MM.1S (cell line): ENCODE results near the gene ATAD5.
"Not testable (repeated sequence)": the region's sequence is repeated elsewhere in the genome, so short reads cannot be mapped to it uniquely, and the experiment has no call there.

Experiments used
- DNase-seq: peaks from one replicate; pipeline ENCODE4 v3.0.0-alpha.2; 2015
- H2AFZ ChIP-seq: fragments of 300-600 bp; sonication (generic); 2 replicates; pipeline ENCODE4 v1.6.0; 2016; ENCODE audit warnings: antibody characterized with exemption, low read length
- H3F3A ChIP-seq: fragments of 300-600 bp; sonication (generic); 2 replicates; pipeline ENCODE4 v1.6.1; 2016; ENCODE audit warnings: mild to moderate bottlenecking, antibody characterized with exemption, low read length, moderate library complexity, mixed read lengths; ENCODE audit not compliant: insufficient read depth
- H3K27ac ChIP-seq: fragments of 300-600 bp; sonication (generic); 2 replicates; pipeline ENCODE4 v1.5.1; 2016; ENCODE audit warnings: mild to moderate bottlenecking, low read length
- H3K27me3 ChIP-seq: fragments of 300-600 bp; sonication (generic); replicated peaks from 2 replicates; pipeline ENCODE4 v1.6.0; 2016; ENCODE audit warnings: low read length; ENCODE audit not compliant: insufficient read depth
- H3K36me3 ChIP-seq: fragments of 300-600 bp; sonication (generic); replicated peaks from 2 replicates; pipeline ENCODE4 v1.6.1; 2016; ENCODE audit warnings: mild to moderate bottlenecking, low read length, mixed read lengths; ENCODE audit not compliant: insufficient read depth
- H3K4me1 ChIP-seq: fragments of 300-600 bp; sonication (generic); 2 replicates; pipeline ENCODE4 v1.6.1; 2016; ENCODE audit warnings: low read length, mixed read lengths
- H3K4me2 ChIP-seq: fragments of 300-600 bp; sonication (generic); 2 replicates; pipeline ENCODE4 v1.6.0; 2016; ENCODE audit warnings: low read depth, low read length
- H3K4me3 ChIP-seq: fragments of 300-600 bp; sonication (generic); 2 replicates; pipeline ENCODE4 v1.5.1; 2016; ENCODE audit warnings: low read length, mixed read lengths
- H3K79me2 ChIP-seq: fragments of 300-600 bp; sonication (generic); 2 replicates; pipeline ENCODE4 v1.6.1; 2016; ENCODE audit warnings: mixed run types, low read length, mixed read lengths
- H3K9ac ChIP-seq: fragments of 300-600 bp; sonication (generic); 2 replicates; pipeline ENCODE4 v1.6.1; 2016; ENCODE audit warnings: low read length, mixed read lengths
- H3K9me2 ChIP-seq: fragments of 300-600 bp; sonication (generic); replicated peaks from 2 replicates; pipeline ENCODE4 v1.6.1; 2016; ENCODE audit warnings: mild to moderate bottlenecking, low read length, mixed read lengths; ENCODE audit not compliant: insufficient read depth
- H3K9me3 ChIP-seq: fragments of 300-600 bp; sonication (generic); replicated peaks from 2 replicates; pipeline ENCODE4 v1.6.1; 2016; ENCODE audit warnings: mild to moderate bottlenecking, low read length, mixed read lengths; ENCODE audit not compliant: insufficient read depth
- H4K20me1 ChIP-seq: fragments of 300-600 bp; sonication (generic); 2 replicates; pipeline ENCODE4 v1.6.1; 2016; ENCODE audit warnings: mild to moderate bottlenecking, low read length, moderate library complexity, mixed read lengths; ENCODE audit not compliant: insufficient read depth
- EZH2 ChIP-seq: fragments of 300-600 bp; sonication (generic); optimal IDR thresholded peaks from 2 replicates; pipeline ENCODE3; 2017; ENCODE audit warnings: low read depth, mild to moderate bottlenecking, antibody characterized with exemption, low read length, mixed read lengths
- EZH2phosphoT487 ChIP-seq: fragments of 300-600 bp; sonication (generic); IDR thresholded peaks from 2 replicates; pipeline ENCODE4 v1.6.1; 2018; ENCODE audit warnings: antibody characterized with exemption, low read length
- TF ChIP-seq, protein P1 (sequence below): fragments of 300-600 bp; sonication (generic); IDR thresholded peaks from 2 replicates; pipeline ENCODE4 v1.5.1; 2016; ENCODE audit warnings: antibody characterized with exemption, low read length, mixed read lengths

ATAD5 gene

GRCh38 chr17:30908717-30909420, 77.1 kb downstream of the ATAD5 start:
- Histone ChIP-seq H4K20me1 (no peaks in the 10 kb centered on the region), H3K9me3 (no peaks in the 10 kb centered on the region), H3K4me1 (no peaks in the 10 kb centered on the region), H3K27me3 (no peaks in the 10 kb centered on the region), H3K27ac (peak overlapping the region; percentile 44; the same call in 1 of the 2 replicates), H3K9me2 (no peaks in the 10 kb centered on the region), H3K79me2 (peaks cover 27% of the 10 kb centered on the region), H3K36me3 (no peaks in the 10 kb centered on the region), H3K4me3 (no peak overlapping the region; the same call in 1 of the 2 replicates), H2AFZ (no peak overlapping the region), H3K4me2 (peak overlapping the region; percentile 30), H3K9ac (no peak overlapping the region; the same call in 1 of the 2 replicates), H3F3A (peaks cover 13% of the 10 kb centered on the region)
- TF ChIP-seq EZH2 (no peak), EZH2phosphoT487 (no peak)
- TF ChIP-seq, protein P1, sequence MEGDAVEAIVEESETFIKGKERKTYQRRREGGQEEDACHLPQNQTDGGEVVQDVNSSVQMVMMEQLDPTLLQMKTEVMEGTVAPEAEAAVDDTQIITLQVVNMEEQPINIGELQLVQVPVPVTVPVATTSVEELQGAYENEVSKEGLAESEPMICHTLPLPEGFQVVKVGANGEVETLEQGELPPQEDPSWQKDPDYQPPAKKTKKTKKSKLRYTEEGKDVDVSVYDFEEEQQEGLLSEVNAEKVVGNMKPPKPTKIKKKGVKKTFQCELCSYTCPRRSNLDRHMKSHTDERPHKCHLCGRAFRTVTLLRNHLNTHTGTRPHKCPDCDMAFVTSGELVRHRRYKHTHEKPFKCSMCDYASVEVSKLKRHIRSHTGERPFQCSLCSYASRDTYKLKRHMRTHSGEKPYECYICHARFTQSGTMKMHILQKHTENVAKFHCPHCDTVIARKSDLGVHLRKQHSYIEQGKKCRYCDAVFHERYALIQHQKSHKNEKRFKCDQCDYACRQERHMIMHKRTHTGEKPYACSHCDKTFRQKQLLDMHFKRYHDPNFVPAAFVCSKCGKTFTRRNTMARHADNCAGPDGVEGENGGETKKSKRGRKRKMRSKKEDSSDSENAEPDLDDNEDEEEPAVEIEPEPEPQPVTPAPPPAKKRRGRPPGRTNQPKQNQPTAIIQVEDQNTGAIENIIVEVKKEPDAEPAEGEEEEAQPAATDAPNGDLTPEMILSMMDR: no peak
- DNase-seq: no peak

GRCh38 chr17:30910151-30910550, 78.4 kb downstream of the ATAD5 start:
- not testable (repeated sequence) for H3K9ac ChIP-seq, H3K27ac ChIP-seq, H3K9me2 ChIP-seq, H3K4me2 ChIP-seq, H3K4me1 ChIP-seq, H3K9me3 ChIP-seq, H3K36me3 ChIP-seq, H2AFZ ChIP-seq, H3K4me3 ChIP-seq, H3K27me3 ChIP-seq, H4K20me1 ChIP-seq, DNase-seq
- H3F3A ChIP-seq: peaks cover 13% of the 10 kb centered on the region
- H3K79me2 ChIP-seq: peaks cover 16% of the 10 kb centered on the region

DNA sequence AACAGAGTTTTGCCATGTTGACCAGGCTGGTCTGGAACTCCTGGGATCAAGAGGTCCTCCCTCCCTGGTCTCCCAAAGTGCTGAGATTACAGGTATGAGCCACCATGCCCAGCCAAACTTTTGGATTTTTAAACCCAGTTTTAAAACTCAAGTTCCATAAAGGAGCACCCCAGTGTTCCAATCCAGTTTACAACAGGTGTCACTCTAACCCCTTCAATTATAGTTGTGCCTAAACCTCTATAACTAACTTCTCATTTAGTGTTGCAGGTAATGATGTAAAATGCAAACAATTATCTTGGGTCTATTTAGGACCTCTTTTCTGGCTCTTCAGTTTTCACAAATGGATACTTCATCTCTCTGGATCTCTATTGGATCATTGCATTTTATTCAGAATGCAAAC, 82.2 kb downstream of the ATAD5 start:
- H3K9ac ChIP-seq: no peak overlapping the region
- no peaks in the 10 kb centered on the region for H3K36me3 ChIP-seq
- H3K4me1 ChIP-seq: no peaks in the 10 kb centered on the region
- DNase-seq: no peak
- H3K27ac ChIP-seq: no peak overlapping the region
- H3K9me2 ChIP-seq: no peaks in the 10 kb centered on the region
- no peak overlapping the region for H3K4me3 ChIP-seq
- no peak for TF ChIP-seq EZH2
- TF ChIP-seq EZH2phosphoT487: no peak
- TF ChIP-seq, protein P1: no peak
- no peaks in the 10 kb centered on the region for H3K27me3 ChIP-seq
- H2AFZ ChIP-seq: no peak overlapping the region
- no peaks in the 10 kb centered on the region for H4K20me1 ChIP-seq
- H3K79me2 ChIP-seq: no peaks in the 10 kb centered on the region
- peaks cover 6% of the 10 kb centered on the region for H3F3A ChIP-seq
- no peak overlapping the region for H3K4me2 ChIP-seq
- no peaks in the 10 kb centered on the region for H3K9me3 ChIP-seq

DNA sequence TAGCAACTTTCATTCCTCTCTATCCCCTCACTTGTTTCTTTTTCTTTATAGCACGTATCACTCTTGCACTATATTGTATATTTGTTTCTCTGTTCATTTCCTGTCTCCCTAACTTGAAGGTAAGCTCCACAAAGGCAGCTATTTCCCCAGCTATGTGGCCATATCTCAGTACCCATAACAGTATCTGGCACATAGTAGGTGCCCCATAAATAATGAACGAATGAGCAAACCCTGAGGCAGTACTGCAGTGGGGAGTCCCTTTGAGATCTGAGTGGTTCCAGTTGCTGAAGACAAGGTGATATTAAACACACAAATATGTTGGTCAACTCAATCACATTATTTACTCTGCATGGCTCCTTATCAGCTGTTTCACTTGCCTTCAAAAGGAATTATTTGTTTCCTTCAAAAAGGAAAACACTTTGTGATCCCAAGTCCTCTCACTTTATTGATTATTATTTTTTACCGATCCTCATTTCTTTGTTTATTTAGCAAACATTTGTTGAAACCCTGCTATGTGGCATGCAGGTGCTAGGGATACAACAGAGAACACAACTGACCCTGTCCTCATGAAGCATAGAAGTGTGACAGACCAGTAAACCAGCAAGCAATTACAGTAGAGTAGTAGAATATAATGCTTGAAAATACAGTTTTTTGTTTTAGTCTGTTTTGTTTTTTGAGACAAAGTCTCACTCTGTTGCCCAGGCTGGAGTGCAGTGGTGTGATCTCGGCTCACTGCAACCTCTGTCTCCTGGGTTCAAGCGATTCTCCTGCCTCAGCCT, 84.3 kb downstream of the ATAD5 start:
- H3K27ac ChIP-seq: no peak overlapping the region
- no peaks in the 10 kb centered on the region for H3K79me2 ChIP-seq
- H3K9me2 ChIP-seq: no peaks in the 10 kb centered on the region
- no peaks in the 10 kb centered on the region for H3K9me3 ChIP-seq
- H2AFZ ChIP-seq: no peak overlapping the region
- no peak overlapping the region for H3K9ac ChIP-seq
- no peak overlapping the region for H3K4me2 ChIP-seq
- 0 out of 2 replicates have a peak, but pooled peaks cover 1% of the 10 kb centered on the region for H3K4me1 ChIP-seq
- no peak overlapping the region for H3K4me3 ChIP-seq
- DNase-seq: no peak
- TF ChIP-seq EZH2phosphoT487 (no peak), EZH2 (no peak)
- TF ChIP-seq, protein P1: no peak
- H4K20me1 ChIP-seq: no peaks in the 10 kb centered on the region
- H3F3A ChIP-seq: no peaks in the 10 kb centered on the region
- H3K36me3 ChIP-seq: no peaks in the 10 kb centered on the region
- no peaks in the 10 kb centered on the region for H3K27me3 ChIP-seq
